Caco-2 (cell line): ENCODE measurements around the gene ZFHX3. TPM values are rescaled to one million over a fixed set of nuclear protein-coding genes. Genes with fewer than 3 reads are reported as not detected.
A peak's percentile ranks its signal among the peaks of the same experiment; 100 is the strongest.

ENCODE experiments used
- BruUV-seq: library from RNA; stranded (reverse); fragments of 400-500 nt; replicated peaks from 2 replicates; lab custom pipeline; 2021; lab: Mats Ljungman, UMichigan
- CTCF ChIA-PET: fragments of 300-600 bp; sonication (Branson Sonifier 250); formaldehyde crosslinking; loops from one replicate; lab custom pipeline; 2022; ENCODE audit warnings: antibody characterized with exemption; lab: Charles Lee
- POLR2A ChIA-PET: fragments of 300-600 bp; sonication (Branson Sonifier 250); formaldehyde crosslinking; loops from one replicate; lab custom pipeline; 2022; ENCODE audit warnings: antibody characterized with exemption; lab: Charles Lee
- DNase-seq, 2 experiments: peaks; one replicate each; pipeline versions ENCODE4 v3.0.0 to v3.0.0-alpha.2; 2020 to 2022
- H3K27me3 ChIP-seq: replicated peaks from 2 replicates; pipeline ENCODE4 v1.6.0; 2011; ENCODE audit warnings: low read length; ENCODE audit not compliant: control insufficient read depth, insufficient read depth
- H3K36me3 ChIP-seq: 2 replicates; pipeline ENCODE4 v1.5.1; 2011; ENCODE audit warnings: low read length; ENCODE audit not compliant: control insufficient read depth, insufficient read depth
- H3K4me1 ChIP-seq: fragments of 250-450 bp; sonication (Bioruptor Pico); 2 replicates; pipeline ENCODE4 v1.5.1; 2020; ENCODE audit warnings: mild to moderate bottlenecking
- H3K4me3 ChIP-seq: 2 replicates; pipeline ENCODE4 v1.5.1; 2011; ENCODE audit warnings: low read depth, mild to moderate bottlenecking, control low read depth, low read length
- H3K9me3 ChIP-seq: fragments of 250-450 bp; sonication (Bioruptor Pico); 2 replicates; pipeline ENCODE4 v1.5.1; 2020; ENCODE audit warnings: mild to moderate bottlenecking, moderate library complexity
- H3K27ac Mint-ChIP-seq: one replicate; pipeline ENCODE4 v1.8.0; 2022; ENCODE audit warnings: mixed read lengths; ENCODE audit not compliant: unreplicated experiment
- H3K27me3 Mint-ChIP-seq: one replicate; pipeline ENCODE4 v1.8.0; 2022; ENCODE audit warnings: mixed read lengths; ENCODE audit not compliant: insufficient read depth, unreplicated experiment
- H3K36me3 Mint-ChIP-seq: one replicate; pipeline ENCODE4 v1.8.0; 2022; ENCODE audit warnings: mild to moderate bottlenecking, mixed read lengths; ENCODE audit not compliant: insufficient read depth, unreplicated experiment
- H3K4me1 Mint-ChIP-seq: one replicate; pipeline ENCODE4 v1.8.0; 2022; ENCODE audit warnings: low read depth, mixed read lengths; ENCODE audit not compliant: unreplicated experiment
- H3K4me3 Mint-ChIP-seq: one replicate; pipeline ENCODE4 v1.8.0; 2022; ENCODE audit warnings: mild to moderate bottlenecking, moderate library complexity, mixed read lengths; ENCODE audit not compliant: unreplicated experiment
- H3K9me3 Mint-ChIP-seq: one replicate; pipeline ENCODE4 v1.8.0; 2022; ENCODE audit warnings: mixed read lengths; ENCODE audit not compliant: unreplicated experiment
- intact Hi-C: fragments of 100-400 bp; cut with micrococcal nuclease; formaldehyde crosslinking; loops from one replicate; pipeline ENCODE4 v1.10.0; 2022; ENCODE audit not compliant: unreplicated experiment
- total RNA-seq: library from RNA; stranded (reverse); gene quantifications from 2 replicates; pipeline ENCODE4 v1.2.3, GENCODE V29; 2022
- TF ChIP-seq, protein P1 (sequence below), 2 experiments: fragments of 200-600 bp in 1 of 2; IDR thresholded peaks; 1 replicate in 1 of 2; 2 replicates in 1 of 2; pipeline versions ENCODE4 v1.5.1 to v1.8.0; 2011 to 2022; ENCODE audit warnings: antibody characterized with exemption in 1 of 2, control low read depth in 1 of 2, inconsistent platforms in 1 of 2, low read depth in 1 of 2, low read length in 1 of 2, mild to moderate bottlenecking in 1 of 2, moderate library complexity in 1 of 2; ENCODE audit not compliant: insufficient read depth in 1 of 2, severe bottlenecking in 1 of 2, unreplicated experiment in 1 of 2

Gene ZFHX3
- total RNA-seq, 1 experiment from 2014 or later, result 39.9 TPM

DNA sequence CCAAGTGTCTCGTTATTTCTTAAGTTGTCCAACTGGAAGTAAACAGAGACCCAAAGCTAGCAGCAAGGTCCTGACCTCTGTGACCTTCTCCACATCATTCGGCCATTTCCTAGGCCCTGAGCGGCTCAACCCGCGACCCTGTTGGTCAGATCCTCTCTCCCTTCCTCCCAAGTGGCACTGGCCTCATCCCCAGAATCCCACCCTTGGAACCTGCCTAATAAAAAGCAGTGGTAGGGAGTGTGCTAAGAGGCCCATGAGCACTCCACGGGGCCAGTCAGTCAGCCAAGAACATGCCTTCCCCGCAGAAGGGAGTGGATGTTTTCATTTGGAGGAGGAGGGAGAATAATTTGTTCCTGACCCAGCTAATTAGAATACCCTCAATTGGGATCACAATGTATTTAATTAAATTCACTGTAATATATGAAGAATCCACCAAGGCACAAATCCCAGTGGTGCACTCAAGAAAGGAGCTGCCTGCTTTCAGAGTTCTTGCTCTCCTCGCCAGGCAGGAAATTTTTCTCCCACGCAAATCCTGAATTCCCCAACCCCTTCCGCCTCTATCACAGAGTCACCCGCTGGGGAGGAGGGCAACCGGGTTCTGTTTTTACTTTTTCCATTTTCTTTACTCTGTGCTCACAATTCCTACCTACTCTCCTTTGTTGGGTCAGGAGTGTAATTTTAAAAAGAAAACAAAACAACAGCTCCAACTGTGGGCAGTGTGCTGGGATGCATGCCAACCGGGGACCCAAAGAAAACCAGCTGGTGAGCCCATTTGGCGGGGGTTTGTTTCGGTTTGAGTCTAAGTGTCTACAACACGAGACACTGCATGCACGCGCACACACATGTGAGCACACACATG, 153.4 kb downstream of the ZFHX3 start:
- ChIA-PET POLR2A (no interaction called here), CTCF (interaction anchor here (0.5 kb wide), 1 partner anchor 244 kb away, joined by 3 read pairs; no protein-coding TSS in a partner anchor)
- DNase-seq, result no peak
- H3K4me1 Mint-ChIP-seq, result peaks cover 13% of the 10 kb centered on the region
- no peaks in the 10 kb centered on the region for H3K9me3 Mint-ChIP-seq
- no peaks in the 10 kb centered on the region; the same call in 1 of the 2 replicates for H3K4me1 ChIP-seq
- intact Hi-C loops, result no loop called here
- TF ChIP-seq, protein P1, sequence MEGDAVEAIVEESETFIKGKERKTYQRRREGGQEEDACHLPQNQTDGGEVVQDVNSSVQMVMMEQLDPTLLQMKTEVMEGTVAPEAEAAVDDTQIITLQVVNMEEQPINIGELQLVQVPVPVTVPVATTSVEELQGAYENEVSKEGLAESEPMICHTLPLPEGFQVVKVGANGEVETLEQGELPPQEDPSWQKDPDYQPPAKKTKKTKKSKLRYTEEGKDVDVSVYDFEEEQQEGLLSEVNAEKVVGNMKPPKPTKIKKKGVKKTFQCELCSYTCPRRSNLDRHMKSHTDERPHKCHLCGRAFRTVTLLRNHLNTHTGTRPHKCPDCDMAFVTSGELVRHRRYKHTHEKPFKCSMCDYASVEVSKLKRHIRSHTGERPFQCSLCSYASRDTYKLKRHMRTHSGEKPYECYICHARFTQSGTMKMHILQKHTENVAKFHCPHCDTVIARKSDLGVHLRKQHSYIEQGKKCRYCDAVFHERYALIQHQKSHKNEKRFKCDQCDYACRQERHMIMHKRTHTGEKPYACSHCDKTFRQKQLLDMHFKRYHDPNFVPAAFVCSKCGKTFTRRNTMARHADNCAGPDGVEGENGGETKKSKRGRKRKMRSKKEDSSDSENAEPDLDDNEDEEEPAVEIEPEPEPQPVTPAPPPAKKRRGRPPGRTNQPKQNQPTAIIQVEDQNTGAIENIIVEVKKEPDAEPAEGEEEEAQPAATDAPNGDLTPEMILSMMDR (IDR thresholded peaks at IDR 0.05; ENCODE audit: insufficient read depth in 1 of 2, low read depth in 1 of 2, low read length in 1 of 2, severe bottlenecking in 1 of 2, unreplicated experiment in 1 of 2), result no peak
- H3K4me3 Mint-ChIP-seq, result no peak overlapping the region
- H3K36me3 ChIP-seq, result peaks cover 1% of the 10 kb centered on the region
- H3K9me3 ChIP-seq, result no peaks in the 10 kb centered on the region
- BruUV-seq, result no TSS peak
- peaks cover 63% of the 10 kb centered on the region for H3K36me3 Mint-ChIP-seq
- no peaks in the 10 kb centered on the region for H3K27me3 ChIP-seq
- peak overlapping the region; percentile 82 for H3K27ac Mint-ChIP-seq
- H3K4me3 ChIP-seq, result no peak overlapping the region
- H3K27me3 Mint-ChIP-seq, result no peaks in the 10 kb centered on the region

DNA sequence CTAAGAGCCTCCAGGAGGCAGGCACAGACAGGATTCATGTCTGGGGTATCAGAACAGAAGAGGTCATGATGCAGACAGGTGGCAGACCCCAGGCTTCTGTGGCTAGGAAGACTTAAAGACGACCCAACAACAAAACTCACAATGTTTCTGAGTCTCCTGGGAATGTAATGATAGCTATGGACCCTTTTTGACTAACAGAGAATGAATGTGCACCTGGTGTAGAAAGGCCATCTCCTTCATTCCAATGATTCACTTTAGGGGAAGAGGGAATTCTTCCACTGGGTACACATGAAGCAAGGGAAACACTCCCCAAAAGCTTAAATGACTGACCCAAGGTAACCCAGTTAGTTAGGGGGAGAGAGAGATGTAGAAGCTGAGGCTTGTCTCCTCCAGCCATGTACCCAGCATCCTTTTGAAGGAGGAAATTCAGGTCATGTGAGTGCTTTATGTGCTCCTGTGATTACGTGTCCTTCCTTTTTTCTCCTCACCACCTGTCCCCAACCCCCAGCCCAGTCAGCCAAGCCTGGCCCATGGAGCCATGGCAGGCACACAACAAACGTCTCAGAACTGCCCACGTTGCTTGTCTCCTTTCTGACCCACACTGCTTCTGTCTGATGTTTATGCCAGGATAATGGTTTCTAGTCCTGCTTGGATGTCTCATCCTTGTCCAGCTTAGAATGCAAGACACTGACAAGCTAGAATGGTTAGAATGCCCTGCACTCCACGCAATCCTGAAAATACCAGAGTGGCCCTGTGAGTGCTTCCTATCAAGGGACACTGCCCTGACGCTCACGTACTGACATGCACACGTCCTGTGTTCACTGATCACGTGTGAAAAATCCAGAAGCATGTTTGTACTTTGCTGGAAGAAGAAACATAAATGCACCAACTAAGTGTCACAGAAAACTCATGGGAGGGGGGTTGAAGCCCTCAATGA, 156.4 kb downstream of the ZFHX3 start:
- H3K9me3 ChIP-seq, result no peaks in the 10 kb centered on the region
- ChIA-PET POLR2A (interaction anchor here (0.6 kb wide), 1 partner anchor 14 kb away, joined by 3 read pairs; no protein-coding TSS in a partner anchor), CTCF (interaction anchor here (1.0 kb wide), 1 partner anchor 59 kb away, joined by 4 read pairs; no protein-coding TSS in a partner anchor)
- H3K27ac Mint-ChIP-seq, result no peak overlapping the region
- intact Hi-C loops, result no loop called here
- peaks cover 70% of the 10 kb centered on the region for H3K36me3 Mint-ChIP-seq
- no peaks in the 10 kb centered on the region for H3K9me3 Mint-ChIP-seq
- H3K27me3 Mint-ChIP-seq, result no peaks in the 10 kb centered on the region
- H3K4me1 ChIP-seq, result no peaks in the 10 kb centered on the region
- no peaks in the 10 kb centered on the region for H3K27me3 ChIP-seq
- BruUV-seq, result no TSS peak
- no peak overlapping the region for H3K4me3 ChIP-seq
- H3K36me3 ChIP-seq, result peaks cover 4% of the 10 kb centered on the region
- no peak overlapping the region for H3K4me3 Mint-ChIP-seq
- no peaks in the 10 kb centered on the region for H3K4me1 Mint-ChIP-seq
- DNase-seq, result no peak
- TF ChIP-seq, protein P1 (IDR thresholded peaks at IDR 0.05; ENCODE audit: insufficient read depth in 1 of 2, low read depth in 1 of 2, low read length in 1 of 2, severe bottlenecking in 1 of 2, unreplicated experiment in 1 of 2), result no peak

DNA sequence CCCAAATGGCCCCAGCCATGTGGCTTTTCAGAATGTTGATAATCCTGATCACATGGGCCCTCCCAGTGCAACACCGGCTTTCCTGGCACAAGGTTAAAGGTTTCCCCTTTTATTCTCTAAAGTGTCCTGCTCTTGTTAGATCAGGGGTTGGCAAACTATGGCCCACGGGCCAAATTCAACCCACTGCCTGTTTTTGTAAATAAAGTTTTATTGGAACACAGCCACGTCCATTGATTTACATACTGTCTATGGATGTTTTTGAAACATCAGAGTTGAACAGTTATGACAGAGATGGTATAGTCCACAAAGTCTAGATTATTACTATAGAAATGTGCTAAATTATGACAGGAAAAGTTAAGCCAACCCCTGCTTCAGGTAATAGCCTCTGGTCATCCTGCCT, 157.3 kb downstream of the ZFHX3 start:
- no peaks in the 10 kb centered on the region for H3K9me3 Mint-ChIP-seq
- no TSS peak for BruUV-seq
- Histone ChIP-seq H3K4me3 (no peak overlapping the region), H3K4me1 (no peaks in the 10 kb centered on the region), H3K36me3 (peaks cover 4% of the 10 kb centered on the region), H3K27me3 (no peaks in the 10 kb centered on the region), H3K9me3 (no peaks in the 10 kb centered on the region)
- CTCF ChIA-PET, result no interaction called here
- H3K4me1 Mint-ChIP-seq, result no peaks in the 10 kb centered on the region
- no peak overlapping the region for H3K4me3 Mint-ChIP-seq
- intact Hi-C loops, result no loop called here
- DNase-seq, result no peak
- TF ChIP-seq, protein P1 (IDR thresholded peaks at IDR 0.05; ENCODE audit: insufficient read depth in 1 of 2, low read depth in 1 of 2, low read length in 1 of 2, severe bottlenecking in 1 of 2, unreplicated experiment in 1 of 2), result no peak
- H3K27me3 Mint-ChIP-seq, result no peaks in the 10 kb centered on the region
- peaks cover 78% of the 10 kb centered on the region for H3K36me3 Mint-ChIP-seq
- peak overlapping the region; percentile 17 for H3K27ac Mint-ChIP-seq
- POLR2A ChIA-PET, result no interaction called here
